Stimulated activated naive CD4-positive, alpha-beta T cell (primary cell): ENCODE measurements around the gene SEMA3B.
"Not testable (repeated sequence)": the region's sequence is repeated elsewhere in the genome, so short reads cannot be mapped to it uniquely, and the experiment has no call there.

Experiments
- DNase-seq, 6 experiments: peaks; one replicate each; lab custom pipeline; 2025; lab: John Stamatoyannopoulos, UW

SEMA3B gene

DNA sequence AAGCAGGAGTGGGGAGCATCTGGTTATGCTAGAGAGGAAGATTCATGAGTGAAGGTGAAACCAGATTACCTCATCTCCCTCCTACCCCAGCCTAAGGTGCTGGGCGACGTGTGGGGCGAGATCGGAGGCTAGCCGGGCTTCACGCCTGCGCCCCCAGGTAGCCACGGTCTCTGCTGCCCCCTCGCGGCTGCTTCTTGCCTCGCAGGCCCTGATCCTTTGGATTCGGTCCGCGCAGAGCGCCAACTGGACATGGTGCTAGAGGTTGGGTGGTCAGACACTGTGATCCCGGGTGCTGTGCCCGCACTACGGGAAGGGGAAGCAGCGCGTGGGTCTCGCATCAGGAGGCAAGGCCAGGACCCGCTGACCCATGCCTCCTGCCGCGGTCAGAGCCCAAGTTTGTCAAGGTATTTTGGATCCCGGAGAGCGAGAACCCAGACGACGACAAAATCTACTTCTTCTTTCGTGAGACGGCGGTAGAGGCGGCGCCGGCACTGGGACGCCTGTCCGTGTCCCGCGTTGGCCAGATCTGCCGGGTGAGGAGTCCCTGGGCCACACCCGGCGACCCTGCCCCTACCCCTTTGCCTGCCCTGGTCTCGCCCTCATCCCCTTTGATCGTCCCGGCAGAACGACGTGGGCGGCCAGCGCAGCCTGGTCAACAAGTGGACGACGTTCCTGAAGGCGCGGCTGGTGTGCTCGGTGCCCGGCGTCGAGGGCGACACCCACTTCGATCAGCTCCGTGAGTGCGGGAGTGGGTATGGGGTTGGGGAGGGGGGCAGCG, 4.2 kb downstream of the SEMA3B start:
- peak; percentile 40 to 85 (median 77) for DNase-seq

DNA sequence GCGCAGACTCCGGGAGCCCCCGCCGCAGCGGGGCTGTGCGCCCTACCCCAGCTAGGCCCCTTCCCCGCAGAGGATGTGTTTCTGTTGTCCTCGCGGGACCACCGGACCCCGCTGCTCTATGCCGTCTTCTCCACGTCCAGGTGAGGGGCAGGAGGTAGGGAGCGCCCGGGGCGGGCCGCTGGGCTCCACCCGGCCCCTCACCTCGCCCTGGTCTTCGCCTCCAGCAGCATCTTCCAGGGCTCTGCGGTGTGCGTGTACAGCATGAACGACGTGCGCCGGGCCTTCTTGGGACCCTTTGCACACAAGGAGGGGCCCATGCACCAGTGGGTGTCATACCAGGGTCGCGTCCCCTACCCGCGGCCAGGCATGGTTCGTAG, 4.7 kb downstream of the SEMA3B start:
- no peak for DNase-seq

DNA sequence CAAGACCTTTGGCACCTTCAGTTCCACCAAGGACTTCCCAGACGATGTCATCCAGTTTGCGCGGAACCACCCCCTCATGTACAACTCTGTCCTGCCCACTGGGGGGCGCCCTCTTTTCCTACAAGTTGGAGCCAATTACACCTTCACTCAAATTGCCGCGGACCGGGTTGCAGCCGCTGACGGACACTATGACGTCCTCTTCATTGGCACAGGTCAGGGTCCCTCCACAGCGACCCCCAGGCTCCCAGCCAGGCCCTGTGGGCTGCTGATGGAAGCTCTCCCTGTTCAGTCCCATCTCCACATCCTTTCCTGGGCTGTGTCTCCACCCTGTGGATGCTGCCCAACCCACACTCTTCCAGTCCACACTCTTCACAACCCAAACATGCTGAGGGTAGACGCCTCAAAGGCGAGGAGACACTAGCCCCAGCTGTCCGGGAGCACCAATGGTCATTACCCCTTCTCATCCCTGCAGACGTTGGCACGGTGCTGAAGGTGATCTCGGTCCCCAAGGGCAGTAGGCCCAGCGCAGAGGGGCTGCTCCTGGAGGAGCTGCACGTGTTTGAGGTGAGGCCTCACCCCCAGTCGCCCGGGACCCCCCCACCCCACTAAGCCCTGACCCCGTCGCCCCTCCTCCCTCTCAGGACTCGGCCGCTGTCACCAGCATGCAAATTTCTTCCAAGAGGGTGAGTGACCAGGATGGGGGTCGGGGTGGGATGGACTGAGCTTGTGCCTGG, 5.6 kb downstream of the SEMA3B start:
- peak; percentile 24 to 71 (median 60) for DNase-seq

- peak in 3 of 6 experiments; percentile 12 to 23 (median 13) for DNase-seq
Measured at GRCh38 chr3:50275141-50275995, 6.4 kb downstream of the SEMA3B start.

DNA sequence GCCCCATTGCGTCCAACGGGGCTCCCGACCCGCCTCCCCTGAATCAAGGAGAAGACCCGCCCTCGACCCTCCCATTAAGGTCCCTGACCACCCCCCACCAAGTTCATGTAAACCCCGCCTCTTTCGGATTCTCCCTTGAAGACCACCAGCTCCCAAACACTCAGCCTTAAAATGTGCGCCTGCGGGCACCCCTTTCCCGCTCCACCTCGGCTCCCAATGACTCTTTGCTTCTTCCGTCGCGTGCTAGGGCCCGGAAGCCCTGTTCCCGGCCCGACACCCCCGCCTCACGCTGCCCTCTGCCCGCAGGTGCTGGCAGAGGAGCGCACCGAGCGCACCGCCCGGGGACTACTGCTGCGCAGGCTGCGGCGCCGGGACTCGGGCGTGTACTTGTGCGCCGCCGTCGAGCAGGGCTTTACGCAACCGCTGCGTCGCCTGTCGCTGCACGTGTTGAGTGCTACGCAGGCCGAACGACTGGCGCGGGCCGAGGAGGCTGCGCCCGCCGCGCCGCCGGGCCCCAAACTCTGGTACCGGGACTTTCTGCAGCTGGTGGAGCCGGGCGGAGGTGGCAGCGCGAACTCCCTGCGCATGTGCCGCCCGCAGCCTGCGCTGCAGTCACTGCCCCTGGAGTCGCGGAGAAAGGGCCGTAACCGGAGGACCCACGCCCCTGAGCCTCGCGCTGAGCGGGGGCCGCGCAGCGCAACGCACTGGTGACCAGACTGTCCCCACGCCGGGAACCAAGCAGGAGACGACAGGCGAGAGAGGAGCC, 7.2 kb downstream of the SEMA3B start:
- DNase-seq = peak in 2 of 6 experiments; percentile 16 to 23

DNA sequence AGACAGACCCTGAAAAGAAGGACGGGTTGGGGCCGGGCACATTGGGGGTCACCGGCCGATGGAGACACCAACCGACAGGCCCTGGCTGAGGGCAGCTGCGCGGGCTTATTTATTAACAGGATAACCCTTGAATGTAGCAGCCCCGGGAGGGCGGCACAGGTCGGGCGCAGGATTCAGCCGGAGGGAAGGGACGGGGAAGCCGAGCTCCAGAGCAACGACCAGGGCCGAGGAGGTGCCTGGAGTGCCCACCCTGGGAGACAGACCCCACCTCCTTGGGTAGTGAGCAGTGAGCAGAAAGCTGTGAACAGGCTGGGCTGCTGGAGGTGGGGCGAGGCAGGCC, 7.8 kb downstream of the SEMA3B start:
- no peak for DNase-seq

DNA sequence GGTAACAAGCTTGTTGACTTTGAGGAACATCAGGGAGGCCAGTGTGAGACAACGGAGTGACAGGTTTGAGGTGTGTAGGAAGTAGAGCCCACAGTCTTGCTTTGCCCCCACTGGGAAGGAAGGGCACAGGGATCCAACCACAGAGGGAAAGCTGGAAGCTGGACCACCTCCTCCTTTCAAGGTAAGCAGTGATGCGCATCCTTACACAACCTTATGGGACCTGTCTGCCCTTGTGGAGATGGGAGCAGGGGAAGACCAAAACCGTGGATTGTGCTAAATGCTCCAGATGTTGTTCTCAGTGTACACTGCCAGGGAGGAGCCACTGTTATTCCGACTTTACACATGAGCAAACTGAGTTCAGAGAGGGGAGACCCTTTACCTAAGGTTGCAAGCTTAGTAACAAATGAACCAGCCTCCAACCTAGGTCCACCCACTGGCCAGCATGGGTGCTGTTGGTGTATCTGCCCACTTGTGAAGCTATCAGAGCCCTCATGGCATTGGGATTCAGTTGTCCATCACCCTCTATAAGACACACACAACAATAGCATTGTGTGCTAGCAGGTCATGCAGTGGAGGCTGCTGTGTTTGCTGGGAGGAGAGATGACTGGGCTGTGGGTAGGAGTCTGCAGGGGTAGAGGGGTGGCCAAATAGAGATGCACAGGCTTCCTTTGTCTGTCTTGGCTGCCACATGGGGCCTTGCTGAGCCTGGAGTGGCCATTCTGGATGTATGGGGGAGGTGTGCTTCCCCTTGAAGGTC, 9.4 kb downstream of the SEMA3B start:
- DNase-seq = no peak

GRCh38 chr3:50278880-50279224, 9.9 kb downstream of the SEMA3B start, which contains the start of gene LSMEM2:
TSS of gene LSMEM2 (plus strand) at chr3:50279087. CDS start at chr3:50279114, 27 bp downstream.
- no peak for DNase-seq

DNA sequence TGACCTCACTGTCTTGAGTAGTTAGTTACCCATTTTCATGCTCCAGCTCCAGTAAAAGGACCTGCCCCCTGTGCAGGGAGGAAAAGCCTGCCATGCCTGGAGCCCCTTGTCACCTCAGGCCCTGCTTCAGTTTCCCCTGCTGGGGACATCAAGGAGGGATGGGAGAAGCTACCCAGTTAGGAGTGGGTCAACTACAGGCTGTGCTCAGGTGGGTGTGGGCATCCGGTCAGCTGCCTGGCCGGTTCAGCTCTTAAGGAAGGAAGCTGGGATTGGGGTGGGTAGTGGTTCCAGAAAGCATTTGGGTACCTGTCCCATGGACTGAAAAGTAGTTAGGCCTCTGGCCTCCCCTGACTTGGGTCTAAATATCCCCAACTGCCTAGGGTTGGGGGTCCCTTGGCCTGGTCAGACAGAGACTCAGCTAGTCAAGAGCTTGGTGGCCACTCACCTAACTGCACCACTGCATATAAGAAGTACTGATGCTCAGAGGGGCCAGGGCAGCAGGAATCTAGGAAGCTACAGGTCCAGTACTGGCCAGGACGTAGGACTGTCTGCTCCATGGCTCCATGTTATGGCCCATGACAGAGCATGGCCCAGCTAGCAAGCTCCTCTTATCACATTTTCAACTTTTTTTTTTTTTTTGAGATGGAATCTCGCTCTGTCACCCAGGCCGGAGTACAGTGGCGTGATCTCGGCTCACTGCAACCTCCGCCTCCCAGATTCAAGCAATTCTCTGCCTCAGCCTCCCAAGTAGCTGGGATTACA, 10.5 kb downstream of the SEMA3B start:
- no peak for DNase-seq

DNA sequence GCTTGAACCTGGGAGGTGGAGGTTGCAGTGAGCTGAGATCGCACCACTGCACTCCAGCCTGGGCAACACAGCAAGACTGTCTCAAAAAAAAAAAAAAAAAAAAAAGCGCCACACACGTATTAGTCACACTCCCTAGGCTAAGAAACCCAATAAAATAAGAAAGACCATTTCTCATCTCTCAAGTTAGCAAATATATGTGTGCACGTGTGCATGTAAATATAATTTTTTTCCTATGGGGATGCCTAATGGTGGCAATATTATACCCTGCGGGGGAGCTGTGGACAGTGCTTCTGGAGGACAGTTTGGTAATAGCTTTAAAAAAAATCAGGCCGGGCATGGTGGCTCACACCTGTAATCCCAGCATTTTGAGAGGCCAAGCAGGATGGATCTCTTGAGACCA, 15.2 kb downstream of the SEMA3B start:
- not testable (repeated sequence) for DNase-seq

DNA sequence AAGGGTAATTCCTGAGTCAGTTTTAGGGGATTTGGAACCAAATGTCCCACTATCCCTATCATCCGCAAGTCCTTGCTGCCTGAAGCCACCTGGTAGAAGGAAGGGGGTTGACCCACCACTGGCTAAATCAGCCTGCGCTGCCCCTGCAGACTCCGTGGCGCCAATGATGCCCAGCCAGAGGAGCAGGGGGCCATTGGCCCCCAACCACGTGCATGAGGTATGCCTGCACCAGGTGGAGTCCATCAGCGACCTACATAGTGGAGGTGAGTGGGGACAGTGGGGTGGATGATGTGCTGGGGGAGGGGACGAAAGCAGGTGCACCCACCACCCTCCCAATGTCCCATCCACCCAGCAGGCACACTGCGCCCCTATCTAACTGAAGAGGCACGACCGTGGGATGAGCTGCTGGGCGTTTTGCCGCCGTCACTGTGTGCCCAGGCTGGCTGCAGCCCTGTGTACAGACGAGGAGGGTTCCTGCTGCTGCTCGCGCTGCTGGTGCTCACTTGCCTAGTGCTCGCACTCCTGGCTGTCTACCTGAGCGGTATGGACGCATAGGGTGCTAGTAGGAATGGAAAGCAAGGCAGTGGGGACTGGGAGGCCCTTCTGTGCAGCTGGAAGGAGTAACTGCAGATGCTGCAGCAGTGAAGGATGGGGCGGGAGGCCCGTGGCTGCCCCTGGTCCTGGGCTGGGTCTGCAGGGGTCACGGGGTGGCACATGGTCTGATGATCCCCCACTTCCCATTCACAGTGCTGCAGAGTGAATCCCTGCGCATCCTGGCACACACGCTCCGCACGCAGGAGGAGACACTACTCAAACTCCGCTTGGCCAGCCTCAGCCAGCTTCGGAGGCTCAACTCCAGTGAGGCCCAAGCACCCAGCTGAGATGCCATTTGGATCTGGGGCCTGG, 17.6 kb downstream of the SEMA3B start:
- no peak for DNase-seq

DNA sequence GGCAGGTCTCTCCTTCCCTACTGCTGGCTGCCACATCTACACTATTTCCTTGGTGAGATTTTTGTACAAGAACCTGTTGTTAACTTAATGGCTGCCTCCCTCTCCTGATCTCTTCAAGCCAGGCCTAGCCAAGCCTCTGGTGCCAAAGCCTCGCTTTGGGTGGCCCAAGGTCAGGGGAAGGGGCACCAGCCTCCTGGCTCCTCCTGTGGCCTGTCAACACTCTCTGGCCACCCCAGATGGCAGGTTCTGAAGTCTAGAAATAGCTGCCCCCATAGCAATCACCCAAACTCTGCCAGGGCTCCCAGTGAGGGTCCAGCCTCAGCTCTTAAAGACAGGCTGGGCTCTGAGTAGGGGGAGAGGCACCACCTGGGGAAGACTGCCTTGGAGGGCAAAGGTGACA, 18.3 kb downstream of the SEMA3B start:
- DNase-seq = no peak

DNA sequence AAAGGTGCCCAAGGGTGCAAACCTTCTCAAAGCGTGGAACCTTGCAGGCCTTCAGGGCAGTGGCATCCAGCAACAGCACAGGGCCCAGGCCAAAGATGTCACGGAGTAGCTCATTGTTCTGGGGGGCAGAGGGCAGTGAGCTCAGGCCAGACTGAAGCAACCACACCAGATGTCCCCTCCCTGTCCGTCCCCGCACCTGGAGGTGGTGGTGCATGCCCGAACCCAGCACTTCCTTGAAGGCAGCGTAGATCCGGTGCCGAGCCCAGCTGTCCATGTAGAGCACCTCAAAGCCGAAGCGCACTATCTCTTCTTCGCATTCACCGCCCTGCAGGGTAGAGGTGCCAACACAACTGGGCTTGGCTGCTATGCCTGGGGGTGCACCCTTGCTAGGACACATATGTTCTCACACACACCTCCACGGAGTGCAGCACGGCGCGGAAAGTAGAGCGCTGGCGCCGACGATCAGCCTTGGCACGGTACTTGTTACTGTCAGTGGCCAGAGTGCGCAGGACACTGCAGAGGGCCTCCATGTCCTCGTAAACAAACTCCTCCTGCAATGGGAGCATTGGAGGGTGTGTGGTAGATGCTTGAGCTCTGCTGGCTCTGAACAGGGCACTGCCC, 19.6 kb downstream of the SEMA3B start:
- no peak for DNase-seq

DNA sequence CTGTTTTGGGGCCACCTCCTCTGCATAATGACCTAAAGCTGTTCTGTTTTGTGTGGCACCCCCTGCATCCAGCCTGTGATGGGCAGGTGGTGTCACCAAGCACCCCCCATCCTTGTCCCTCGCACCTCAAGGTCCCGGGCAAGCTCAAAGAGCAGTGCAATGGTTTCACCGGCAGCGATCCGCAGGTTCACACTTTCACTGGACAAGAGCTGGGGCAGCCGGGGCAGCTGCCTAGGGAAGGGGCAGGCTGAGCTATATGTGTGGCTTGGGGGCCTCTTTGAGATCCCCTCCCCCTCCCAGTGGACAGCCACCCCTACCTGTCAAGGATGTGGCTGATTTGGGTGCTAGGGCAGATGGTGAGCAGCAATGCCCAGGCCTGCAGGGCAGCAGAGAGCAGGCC, 20.2 kb downstream of the SEMA3B start:
- no peak for DNase-seq

GRCh38 chr3:50290161-50290641, 21.3 kb downstream of the SEMA3B start:
- no peak for DNase-seq

DNA sequence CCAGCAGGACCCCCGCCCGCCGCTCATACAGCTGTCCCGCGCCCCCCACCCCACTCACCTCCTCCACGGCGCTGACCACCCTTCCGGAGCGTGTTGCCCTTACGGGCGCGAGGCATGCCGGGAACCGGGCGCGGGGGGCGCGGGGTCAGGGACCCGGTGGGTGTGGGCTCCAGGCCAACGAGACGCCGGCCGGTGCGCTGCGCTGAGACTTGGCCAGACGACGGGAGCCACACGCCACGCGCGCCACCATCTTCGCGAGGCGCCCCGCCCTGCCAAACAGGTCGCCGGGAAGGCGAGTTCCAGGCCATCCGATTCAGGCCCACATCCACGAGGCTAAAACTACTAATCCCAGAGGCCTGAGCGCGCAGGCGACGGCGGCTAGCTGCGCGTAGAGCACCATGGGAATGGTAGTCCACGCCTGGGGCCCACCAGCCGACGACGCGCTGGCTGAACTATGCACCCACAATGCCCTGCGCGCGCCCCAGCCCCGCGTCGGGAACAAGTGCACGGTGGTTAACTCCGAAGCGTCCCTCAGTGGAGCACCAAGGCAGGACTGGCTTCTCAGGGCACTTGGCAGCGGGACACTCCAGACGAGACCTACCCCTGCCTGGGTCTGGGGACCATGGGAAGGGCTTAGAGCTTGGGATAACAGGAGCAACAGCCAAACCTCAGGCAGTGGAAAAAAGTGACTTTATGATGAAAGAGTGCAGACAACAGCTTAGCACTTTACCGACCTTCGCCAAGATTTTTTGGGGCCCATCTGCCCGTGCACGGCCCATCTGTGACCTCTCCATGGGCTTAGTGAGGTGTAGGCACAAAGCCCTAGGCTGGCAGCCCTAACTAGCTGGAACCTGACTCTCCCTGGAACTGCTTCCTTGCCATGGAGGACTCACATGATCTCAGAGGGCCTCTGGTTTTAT, 23.5 kb downstream of the SEMA3B start, which contains the start of gene IFRD2:
IFRD2 (minus strand) TSS at position 271 of the 920 bp plus-strand sequence; CDS start at position 116, 155 bp downstream.
- DNase-seq = peak; percentile 86 to 95 (median 94)

DNA sequence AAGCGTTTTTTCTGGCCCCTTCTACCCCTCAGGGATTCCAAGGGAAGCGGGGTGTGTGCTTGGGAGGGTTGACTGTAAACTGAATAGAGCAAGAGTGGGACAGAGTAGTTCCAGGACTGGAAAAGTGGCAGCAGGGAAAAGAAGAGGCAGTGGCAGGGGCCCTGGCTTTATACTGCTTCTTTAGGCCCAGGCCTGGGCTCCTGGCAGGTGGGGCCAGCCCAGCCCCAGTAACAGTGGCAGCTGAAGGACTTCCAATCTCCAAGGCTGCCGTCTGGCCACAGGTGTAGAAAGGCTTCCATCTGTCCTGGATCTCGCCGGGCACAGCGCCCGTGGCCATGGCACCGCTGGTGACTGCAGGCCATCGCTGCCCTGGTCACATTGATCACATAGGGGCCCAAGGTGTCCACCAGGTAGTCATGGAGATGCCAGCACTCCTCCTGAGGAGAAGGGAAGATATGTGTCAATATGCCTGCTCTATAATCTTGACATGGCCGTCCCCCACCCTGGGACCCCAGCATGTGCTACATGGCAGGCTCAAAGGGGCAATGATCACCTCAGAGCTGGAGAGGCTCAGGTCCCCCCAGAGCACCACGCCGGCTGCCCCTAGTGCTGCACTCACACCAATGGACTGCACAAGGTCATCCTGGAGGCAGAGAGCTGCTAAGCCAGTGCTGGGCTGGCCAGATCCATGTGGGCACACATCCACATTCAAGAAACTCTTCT, 24.3 kb downstream of the SEMA3B start:
- DNase-seq = no peak
